Retinal pigment epithelial cell (primary cell): ENCODE results near the gene POLR1A.
"Not testable (repeated sequence)": the region's sequence is repeated elsewhere in the genome, so short reads cannot be mapped to it uniquely, and the experiment has no call there.

ENCODE experiments used
- DNase-seq: peaks from one replicate; pipeline ENCODE4 v3.0.0-alpha.2; 2010; ENCODE audit warnings: low read depth
- H3K4me3 ChIP-seq: 2 replicates; pipeline ENCODE4 v1.5.1; 2011; ENCODE audit warnings: mild to moderate bottlenecking, low read length, control low read depth, moderate library complexity
- TF ChIP-seq, protein P1 (sequence below): conservative IDR thresholded peaks from 2 replicates; pipeline ENCODE4 v1.5.1; 2011; ENCODE audit warnings: low read depth, low read length, control low read depth, inconsistent platforms

The POLR1A gene

GRCh38 chr2:85992611-85993010 lies 113.1 kb downstream of the POLR1A start:
- no peak overlapping the region for H3K4me3 ChIP-seq
- TF ChIP-seq, protein P1, sequence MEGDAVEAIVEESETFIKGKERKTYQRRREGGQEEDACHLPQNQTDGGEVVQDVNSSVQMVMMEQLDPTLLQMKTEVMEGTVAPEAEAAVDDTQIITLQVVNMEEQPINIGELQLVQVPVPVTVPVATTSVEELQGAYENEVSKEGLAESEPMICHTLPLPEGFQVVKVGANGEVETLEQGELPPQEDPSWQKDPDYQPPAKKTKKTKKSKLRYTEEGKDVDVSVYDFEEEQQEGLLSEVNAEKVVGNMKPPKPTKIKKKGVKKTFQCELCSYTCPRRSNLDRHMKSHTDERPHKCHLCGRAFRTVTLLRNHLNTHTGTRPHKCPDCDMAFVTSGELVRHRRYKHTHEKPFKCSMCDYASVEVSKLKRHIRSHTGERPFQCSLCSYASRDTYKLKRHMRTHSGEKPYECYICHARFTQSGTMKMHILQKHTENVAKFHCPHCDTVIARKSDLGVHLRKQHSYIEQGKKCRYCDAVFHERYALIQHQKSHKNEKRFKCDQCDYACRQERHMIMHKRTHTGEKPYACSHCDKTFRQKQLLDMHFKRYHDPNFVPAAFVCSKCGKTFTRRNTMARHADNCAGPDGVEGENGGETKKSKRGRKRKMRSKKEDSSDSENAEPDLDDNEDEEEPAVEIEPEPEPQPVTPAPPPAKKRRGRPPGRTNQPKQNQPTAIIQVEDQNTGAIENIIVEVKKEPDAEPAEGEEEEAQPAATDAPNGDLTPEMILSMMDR, result no peak
- no peak for DNase-seq

- H3K4me3 ChIP-seq, DNase-seq: not testable (repeated sequence)
Observed at GRCh38 chr2:85992053-85992452, 113.6 kb downstream of the POLR1A start.

- no peak for DNase-seq
- TF ChIP-seq, protein P1, result no peak
- no peak overlapping the region for H3K4me3 ChIP-seq
Observed at GRCh38 chr2:85990084-85990483, 115.6 kb downstream of the POLR1A start.

- DNase-seq, result no peak
- TF ChIP-seq, protein P1, result no peak
- H3K4me3 ChIP-seq, result no peak overlapping the region
Observed at GRCh38 chr2:85989288-85989865, 116.3 kb downstream of the POLR1A start.

GRCh38 chr2:85988914-85989270 lies 116.8 kb downstream of the POLR1A start:
- H3K4me3 ChIP-seq, result no peak overlapping the region
- no peak for DNase-seq
- TF ChIP-seq, protein P1, result no peak

DNA sequence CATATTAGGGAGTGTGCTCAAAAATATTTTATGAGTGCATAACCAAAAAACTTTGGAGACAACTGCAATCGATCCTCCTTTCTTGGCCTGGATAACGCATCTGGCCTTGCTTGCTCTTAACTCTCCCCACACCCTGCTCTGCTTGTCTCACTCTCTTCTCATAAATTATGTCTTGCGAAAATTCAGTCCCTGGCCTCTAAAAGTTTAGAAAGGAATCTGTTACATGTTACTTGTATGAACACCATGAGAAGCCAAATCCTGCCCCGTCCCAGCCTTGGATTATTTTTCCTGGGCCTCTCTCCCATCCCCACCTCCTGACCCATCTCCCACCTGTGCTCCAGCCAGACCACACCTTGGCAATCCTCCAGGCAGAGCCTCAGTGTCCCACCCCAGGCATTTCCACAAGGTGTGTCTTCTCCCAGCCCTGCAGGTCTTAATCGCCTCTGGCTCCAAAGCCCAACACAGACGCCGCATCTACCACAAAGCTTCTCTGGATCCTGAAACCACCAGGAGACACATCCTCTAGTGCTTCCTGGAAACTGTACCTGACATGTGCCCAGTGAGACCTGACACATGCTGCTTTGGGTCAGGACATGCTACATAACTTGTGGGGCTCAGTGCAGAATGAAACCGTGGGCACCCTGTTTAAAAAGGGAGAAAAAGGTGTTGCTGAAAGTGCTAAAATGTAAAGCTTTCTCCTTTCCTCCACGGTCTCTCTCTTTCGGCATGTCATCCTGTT lies 117.3 kb downstream of the POLR1A start:
- no peak for DNase-seq
- H3K4me3 ChIP-seq, result no peak overlapping the region

DNA sequence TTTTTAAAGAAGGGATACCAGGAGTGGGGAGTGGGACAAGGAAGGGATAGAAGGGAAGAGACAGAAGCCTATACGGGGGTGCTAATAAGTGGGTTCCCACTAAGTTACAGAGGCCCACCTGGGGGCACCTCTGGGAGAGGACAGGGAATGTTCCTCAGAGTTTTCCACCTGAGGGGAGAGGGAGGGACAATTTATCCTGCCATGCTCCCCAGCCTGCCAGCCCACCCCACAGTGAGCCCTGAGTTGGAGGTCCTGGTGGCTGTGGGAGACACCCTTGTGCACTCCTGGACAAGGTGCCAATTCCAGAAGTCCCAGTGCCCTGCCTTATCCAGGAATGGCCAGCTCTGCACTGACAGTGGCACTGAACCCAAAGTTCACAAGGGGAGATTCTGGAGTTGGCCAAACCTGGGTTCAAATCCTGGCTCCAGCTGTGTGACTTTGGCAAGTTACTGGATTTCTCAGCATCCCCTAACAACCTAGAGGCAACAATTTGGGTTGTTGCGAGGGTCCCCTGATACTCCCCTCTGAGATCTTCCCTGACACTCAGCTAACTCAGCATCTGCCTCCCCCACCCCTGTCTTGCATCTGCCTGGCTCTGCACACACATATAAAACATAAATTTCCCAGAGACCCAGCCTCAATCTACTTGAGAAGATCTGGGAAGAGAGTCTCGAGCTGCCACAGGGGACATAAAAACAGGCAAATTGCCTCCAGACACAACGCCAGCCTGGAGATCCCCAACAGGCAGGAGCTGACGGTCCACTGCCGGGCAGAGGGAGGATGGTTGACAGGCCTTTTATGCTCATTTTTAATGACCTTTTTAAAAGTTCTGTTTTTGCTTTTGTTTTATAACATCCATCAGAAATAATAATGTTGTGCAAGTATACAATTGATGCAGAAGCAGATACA lies 118.2 kb downstream of the POLR1A start:
- TF ChIP-seq, protein P1, result no peak
- H3K4me3 ChIP-seq, result no peak overlapping the region
- DNase-seq, result no peak

More for the DNA sequence above, 117.3 kb downstream of the POLR1A start:
- TF ChIP-seq, protein P1, result no peak
